Measurements from ENCODE around the gene GLMN. TPM values are rescaled to one million over a fixed set of nuclear protein-coding genes. Genes with fewer than 3 reads are reported as not detected.
"Not testable (repeated sequence)": the region's sequence is repeated elsewhere in the genome, so short reads cannot be mapped to it uniquely, and the experiment has no call there.

GLMN gene
- total RNA-seq, 1 donor from 2014 or later = 6.7 TPM

DNA sequence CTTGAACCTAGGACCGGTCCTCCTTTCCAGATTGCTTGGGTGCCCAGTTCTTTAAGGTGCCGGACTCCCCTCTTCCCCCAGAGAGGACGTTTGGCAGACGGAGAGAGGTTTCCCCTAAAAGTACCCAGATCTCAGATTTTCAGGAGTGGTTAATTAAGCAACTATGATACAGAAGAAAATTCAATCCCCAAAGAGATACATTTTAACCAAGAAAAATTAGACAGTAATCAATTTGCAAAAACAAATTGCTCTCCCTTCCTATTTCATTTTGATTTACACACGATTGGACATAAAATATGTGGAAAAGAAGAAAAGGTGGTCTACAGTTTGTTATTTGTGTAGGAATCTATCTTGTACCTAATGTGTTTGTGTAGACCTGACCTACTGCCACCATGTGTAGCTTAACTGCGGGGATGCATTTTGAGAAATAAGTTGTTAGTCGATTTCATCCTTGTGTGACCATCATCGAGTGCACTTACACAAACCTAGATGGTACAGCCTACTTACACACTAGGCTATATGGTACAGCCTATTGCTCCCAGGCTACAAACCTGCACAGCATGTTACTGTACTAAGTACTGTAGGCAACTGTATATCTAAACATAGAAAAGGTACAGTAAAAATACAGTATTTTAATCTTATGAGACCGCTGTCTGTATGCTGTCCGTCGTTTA, 827 bp upstream of the GLMN start:
- peak in 1 of 2 donors; percentile 3 for DNase-seq (ENCODE audit: low read depth in 2 of 2)

DNA sequence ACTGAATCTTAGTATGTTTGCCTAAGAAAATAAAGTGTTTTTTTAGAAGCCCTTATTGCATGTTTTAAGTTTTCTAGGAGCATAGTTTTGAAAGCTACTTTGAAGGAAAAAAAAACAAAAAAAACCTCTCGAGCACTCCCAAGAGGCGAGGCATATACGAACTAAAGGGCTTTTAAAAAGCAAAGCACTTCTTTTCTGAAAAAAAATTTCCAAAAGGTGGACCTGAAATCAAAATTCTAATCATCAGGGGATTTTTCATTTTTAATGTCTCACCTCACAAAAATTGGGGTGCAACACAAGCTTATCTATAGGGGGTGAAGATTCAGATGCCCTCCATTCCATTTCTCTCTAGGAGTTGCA, 594 bp downstream of the GLMN start:
- DNase-seq (ENCODE audit: low read depth in 2 of 2) = peak in 1 of 2 donors; percentile 3

DNA sequence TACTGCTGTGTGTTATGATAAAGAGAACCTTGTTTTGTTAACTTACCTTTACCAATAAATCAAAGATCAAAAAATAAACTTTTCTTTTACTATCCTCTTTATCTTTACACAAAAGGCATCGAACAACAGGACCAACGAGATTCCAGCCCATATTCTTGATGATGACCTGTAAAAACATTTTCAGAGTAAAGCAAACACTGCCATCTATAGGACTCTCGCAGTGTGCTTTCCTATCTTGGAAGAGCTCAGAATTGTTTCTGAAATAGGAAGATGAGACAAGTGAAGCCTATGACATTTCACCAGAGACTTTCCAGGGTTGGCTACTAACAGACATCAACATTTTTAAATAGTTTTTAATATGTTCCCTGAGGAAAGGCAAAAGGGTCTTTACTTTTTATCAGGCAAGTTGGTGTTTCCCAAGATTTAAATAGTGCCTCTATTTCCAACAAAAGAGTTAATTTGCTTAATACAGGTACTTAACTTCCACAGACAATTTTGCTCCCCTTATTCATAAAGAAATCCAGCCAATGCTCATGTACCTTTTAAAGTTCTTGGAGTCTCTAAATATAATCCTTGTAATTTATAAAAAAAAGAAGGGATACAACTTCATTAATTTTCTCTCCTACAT, 7.3 kb downstream of the GLMN start:
- peak; percentile 44 to 72 for DNase-seq (ENCODE audit: low read depth in 2 of 2)

DNA sequence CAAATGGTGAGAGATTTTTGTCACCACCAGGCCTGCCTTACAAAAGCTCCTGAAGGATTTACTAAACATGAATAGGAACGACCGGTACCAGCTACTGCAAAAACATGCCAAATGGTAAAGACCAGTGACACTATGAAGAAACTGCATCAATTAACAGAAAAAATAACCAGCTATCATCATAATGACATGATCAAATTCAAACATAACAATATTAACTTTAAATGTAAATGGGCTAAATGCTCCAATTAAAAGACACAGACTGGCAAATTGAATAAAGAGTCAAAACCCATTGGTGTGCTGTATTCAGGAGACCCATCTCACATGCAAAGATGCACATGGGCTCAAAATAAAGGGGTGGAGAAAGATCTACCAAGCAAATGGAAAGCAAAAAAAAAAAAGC, 17.4 kb downstream of the GLMN start:
- not testable (repeated sequence) for DNase-seq (ENCODE audit: low read depth in 2 of 2)

DNA sequence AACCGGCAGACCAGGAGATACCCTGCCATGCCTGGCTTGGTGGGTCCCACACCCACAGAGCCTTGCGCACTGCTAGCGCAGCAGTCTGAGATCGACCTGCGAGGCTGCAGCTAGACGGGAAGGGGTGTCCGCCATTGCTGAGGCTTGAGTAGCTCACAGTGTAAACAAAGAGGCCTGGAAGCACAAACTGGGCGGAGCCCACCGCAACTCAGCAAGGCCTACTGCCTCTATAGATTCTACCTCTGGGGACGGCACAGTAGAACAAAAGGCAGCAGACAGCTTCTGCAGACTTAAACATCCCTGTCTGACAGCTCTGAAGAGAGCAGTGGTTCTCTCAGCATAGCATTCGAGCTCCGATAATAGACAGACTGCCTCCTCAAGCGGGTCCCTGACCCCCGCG, 19.0 kb downstream of the GLMN start:
- not testable (repeated sequence) for DNase-seq (ENCODE audit: low read depth in 2 of 2)

DNA sequence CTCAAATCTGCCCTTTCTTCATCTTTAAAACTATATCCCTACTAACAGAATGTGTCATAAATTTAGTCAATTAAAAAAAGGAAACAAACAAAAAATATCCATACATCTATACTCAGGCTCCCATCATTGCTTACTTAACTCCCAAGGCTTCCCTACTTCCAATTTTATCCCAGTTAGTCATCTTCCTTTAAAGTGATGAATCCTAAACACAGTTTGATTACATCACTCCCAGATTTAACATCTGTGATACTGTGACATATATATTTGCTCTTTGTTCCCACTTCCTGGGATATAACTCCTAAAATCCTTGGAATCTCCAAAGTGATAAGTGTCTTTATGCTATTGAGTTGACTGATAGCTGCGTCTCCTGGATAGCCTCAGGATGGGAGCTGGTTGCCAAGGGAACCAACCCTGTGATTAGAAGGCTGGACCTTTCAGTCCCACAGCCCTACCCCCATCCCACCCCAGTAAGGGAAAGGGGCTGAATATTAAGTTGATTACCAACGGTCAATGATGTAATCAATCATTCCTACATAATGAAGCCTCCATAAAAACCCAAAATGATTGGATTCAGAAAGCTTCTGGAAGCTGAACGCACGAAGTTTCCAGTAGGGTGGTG, 21.6 kb downstream of the GLMN start:
- DNase-seq (ENCODE audit: low read depth in 2 of 2) = peak in 1 of 2 donors; percentile 38

DNA sequence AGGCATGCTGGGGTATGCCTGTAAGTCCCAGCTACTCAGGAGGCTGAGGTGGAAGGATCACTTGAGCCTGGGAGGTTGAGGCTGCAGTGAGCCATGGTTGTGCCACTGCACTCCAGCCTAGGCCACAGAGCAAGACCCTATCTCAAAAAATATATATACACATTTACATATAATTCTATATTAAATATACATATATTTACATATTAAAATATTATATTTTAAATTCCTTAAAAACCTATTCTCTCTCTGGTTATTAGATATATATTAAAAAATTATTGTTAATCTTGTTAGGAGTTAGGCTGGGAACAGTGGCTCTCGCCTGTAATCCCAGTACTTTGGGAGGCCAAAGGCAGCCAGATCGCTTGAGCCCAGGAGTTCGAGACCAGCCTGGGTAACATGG, 22.7 kb downstream of the GLMN start:
- DNase-seq (ENCODE audit: low read depth in 2 of 2) = no peak

DNA sequence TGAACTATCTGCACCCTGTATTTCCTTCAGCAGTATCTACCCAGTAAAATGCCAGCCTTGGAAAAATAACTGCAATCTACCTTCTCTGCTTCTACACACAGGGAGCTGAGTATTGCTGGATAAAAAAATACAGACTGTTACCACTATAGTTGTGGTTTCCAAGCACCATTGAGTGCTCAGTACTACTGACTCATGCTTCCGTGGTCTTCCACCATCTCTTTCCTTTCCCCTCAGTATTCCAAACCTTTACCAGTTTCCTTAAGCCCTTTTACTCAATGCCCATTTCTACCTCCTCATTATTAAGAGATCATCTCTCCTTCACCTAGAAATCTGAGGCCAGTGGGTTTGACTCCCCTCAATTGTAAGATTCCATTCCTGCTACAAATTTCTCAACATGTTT, 23.8 kb downstream of the GLMN start:
- peak in 1 of 2 donors; percentile 29 for DNase-seq (ENCODE audit: low read depth in 2 of 2)

DNA sequence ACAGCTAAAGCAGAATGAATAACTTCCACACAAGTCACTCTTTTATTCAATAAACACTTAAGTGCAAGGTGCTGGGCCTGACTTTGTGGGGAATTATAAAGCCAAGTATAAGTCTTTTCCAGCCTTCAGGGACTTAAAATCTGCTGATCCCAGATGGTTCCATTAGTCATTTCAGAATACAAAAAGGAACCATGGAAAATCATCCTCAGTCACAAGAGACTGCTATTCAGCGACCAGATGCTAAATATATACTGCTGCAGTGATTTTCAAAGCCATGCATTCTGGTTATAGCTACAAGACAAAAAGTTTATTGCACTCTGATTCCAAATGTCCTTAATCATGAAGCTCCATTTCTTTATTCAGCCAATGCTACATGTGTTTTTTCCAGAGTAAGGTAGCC, 25.7 kb downstream of the GLMN start:
- no peak for DNase-seq (ENCODE audit: low read depth in 2 of 2)

DNA sequence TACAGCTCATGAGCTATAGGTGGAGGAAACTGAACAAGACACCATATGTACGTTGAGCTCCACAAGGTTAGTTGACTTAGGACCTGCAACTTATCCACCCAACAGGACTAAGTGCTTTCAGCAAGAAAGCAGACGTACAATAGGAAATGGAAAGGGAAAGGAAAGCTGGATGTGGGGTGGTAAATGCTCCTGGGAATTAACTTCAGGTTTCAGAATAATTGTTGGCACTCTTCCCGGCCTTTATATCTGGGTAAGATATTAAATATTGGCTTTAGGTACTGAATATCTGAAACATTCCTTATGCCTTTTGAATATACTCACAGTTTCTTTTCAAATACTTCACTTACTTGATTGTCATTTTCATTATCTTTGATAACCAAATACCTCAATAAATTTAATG, 36.3 kb downstream of the GLMN start:
- DNase-seq (ENCODE audit: low read depth in 2 of 2) = no peak

DNA sequence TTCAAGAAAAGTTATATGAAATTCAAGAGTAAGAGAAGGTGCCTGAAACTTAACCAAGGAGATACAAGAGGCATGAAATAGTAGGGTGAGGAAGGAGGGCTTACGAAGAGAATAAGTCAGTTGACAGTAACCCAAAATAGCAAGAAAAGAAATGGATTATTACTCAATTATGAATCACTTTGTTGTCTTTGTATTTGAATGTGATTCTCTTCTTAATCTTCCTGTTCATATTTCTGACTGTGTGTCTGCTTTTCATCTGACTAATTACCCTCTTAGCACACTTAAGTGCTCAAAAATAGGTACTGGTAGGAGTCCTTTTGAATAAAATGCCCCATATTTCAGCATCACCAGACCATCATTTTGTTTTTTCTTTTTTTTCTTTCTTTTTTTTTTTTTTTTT, 39.4 kb downstream of the GLMN start:
- DNase-seq (ENCODE audit: low read depth in 2 of 2) = no peak

DNA sequence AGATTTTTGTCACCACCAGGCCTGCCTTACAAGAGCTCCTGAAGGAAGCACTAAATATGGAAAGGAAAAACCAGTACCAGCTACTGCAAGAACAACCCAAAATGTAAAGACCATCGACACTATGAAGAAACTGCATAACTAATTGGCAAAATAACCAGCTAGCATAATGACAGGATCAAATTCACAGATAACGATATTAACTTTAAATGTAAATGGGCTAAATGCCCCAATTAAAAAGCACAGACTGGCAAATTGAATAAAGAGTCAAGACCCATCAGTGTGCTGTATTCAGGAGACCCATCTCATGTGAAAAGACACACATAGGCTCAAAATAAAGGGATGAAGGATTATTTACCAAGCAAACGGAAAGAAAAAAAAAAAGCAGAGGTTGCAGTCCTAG, 44.1 kb downstream of the GLMN start:
- DNase-seq (ENCODE audit: low read depth in 2 of 2) = not testable (repeated sequence)

DNA sequence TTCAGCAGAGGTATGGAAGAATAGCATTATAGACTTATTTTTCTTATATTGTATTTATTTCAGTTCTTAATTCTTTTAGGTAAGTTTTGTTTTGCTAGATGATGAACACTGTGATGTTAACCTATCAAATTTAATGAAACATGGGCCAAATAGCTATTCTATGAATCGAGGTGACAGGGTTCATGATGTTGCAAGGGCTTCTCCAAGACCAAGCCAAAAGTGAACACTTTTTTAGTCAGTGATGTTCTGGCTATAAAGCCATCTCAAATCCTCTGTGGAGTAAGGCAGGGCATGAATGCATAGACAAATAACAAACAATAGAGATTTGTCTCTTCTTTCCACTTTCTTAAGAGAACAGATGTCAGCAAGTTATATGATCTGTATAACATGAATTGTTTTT, 54.4 kb downstream of the GLMN start:
- DNase-seq (ENCODE audit: low read depth in 2 of 2) = no peak

DNA sequence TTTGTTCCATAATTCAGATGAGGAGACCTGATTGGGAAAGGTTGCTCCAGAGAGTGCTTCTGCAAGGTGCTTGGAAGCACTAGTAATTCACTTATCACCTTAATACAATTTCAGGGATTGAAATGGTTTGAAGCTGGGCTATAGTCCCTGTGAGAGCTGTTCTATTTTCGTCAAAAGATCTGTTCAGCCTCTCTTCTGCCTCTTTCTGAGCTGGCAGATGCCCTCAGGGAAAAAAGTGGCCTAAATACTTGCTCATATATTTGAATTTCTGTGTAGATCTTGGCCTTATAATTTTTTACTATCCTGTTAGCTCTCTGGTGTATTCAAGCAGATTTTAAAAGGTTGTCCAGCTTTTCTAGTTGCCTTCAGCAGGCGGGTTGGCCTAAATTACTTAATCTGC, 58.8 kb downstream of the GLMN start:
- no peak for DNase-seq (ENCODE audit: low read depth in 2 of 2)

DNA sequence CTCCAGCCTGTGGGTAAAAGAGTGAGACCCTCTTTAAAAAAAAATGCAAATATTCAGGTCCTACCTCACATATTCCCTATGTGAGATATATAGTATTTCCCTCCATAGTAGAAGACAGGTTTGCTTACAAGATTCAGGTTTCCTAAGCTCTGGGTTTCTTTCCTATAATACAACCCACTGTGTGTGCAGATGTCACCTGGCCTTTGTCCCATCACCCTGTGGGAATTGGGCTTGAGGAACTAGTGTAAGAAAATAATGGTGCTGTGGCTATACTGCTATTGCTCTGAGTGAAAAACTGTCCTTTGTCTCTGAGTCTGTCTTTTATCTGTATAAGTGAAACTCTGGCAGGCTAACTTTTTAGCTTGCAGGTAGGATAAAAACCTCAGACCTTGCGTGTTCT, 68.1 kb downstream of the GLMN start:
- no peak for DNase-seq (ENCODE audit: low read depth in 2 of 2)

DNA sequence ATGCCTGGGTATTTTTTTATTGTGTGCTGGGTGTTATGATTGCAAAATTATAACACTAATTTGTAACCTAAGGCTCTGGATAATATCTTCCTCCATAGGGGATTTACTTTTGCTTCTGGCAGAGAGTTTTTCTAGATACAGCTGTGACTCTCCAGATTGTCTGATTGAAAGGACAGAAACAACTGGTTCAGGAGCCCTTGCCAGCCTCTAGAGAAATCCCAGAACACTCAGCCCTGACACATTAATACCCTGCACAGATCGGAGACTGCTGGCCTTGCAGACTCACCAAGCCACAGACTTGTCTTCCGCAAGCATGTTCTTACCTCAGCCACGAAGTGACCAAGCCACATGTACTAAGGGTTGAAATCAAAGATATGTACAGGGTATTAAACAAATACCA, 70.4 kb downstream of the GLMN start:
- no peak for DNase-seq (ENCODE audit: low read depth in 2 of 2)

DNA sequence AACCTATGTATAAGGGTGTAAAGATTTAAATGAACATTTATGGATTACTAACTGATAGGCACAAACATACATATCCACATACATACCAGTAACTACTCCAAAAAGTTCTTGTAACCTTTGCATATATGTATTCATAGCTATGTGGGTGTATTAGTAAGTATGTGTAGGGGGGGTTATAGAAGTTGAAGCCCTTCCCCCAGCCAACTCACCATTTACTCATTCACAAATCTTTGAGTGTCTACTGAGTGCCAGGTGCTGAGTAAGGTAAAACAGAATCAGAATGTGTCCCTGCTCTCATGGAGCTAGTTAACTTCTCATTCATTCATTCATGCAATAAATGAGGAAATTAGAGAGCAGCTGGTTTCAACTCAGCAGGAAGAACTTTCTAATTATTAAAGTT, 79.8 kb downstream of the GLMN start:
- DNase-seq (ENCODE audit: low read depth in 2 of 2) = no peak

DNA sequence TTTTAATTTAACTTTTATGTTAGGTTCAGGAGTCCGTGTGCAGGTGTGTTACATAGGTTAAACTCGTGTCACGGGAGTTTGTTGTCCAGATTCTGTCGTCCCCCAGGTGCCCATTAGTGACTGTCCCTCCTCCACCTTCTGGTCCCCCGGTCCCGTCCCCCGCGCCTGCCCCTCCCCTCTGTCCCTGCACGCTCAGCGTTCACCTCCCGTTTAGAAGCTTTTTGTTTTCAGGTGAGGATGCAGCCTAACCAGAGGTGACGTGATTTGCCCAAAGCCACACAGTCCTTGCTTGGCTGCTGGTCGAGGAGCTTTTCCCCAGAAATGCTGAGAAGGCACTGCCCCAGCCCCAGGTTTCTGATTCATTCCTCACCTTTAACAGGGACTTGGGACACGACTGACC, 80.2 kb downstream of the GLMN start:
- DNase-seq (ENCODE audit: low read depth in 2 of 2) = no peak

DNA sequence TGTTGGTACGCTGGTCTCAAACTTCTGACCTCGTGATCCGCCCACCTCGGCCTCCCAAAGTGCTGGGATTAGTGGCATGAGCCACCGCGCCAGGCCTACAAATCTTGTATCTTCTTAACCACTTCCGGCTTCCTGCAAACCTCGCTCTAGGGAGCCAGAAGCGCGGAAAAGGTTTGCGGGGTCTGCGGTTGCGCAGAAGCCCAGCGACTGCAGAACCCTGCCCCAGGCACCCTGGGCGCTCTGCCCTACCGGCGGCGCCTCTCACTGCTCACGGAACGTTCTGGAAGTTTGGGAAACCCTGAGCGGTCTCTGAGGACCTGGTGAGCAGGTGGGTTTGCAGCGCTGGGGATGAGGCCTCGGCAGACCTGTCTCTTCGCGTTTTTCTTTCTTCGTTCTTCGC, 81.1 kb downstream of the GLMN start, which contains the start of gene C1orf146:
TSS of gene C1orf146 (plus strand) at position 195 of the 400 bp plus-strand sequence. CDS start 13,506 bp downstream, outside the sequence.
- no peak for DNase-seq (ENCODE audit: low read depth in 2 of 2)

DNA sequence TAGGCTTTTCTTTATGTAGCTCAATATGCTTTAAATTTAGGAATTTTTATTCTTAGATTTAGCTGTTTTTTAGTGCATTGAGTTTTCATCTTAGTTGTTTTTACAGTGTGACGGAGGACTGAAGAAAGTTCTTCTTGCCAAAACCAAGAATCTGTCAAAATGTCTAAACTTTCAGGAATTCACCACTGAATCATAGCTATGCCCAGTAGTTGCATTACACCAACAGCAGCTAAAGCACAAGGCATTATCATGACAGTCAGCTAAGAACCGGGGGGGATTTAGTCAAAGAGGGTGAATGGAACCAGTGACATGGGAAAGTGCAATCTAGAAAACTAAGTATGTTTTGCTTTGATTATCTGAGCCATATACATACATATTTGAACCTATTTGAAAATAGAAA, 87.6 kb downstream of the GLMN start:
- no peak for DNase-seq (ENCODE audit: low read depth in 2 of 2)

DNA sequence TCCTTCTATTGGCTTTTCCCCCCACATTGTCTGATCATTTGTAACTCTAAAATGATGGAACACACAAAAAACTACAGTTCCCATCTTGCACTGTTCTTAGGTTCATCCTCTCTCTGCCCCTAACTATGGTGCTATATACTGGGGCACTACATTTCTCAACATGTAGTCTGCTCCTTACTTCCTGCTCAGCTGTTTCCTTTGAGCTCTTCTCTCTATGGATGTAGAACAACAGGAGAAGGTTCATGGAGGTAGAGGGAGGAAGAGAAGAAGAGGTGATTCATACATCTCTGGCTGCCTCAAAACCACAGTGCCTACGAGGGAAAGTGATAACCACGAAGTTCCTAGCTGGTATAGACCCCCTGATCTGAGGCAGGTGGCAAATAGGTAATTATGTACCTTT, 88.1 kb downstream of the GLMN start:
- DNase-seq (ENCODE audit: low read depth in 2 of 2) = no peak

DNA sequence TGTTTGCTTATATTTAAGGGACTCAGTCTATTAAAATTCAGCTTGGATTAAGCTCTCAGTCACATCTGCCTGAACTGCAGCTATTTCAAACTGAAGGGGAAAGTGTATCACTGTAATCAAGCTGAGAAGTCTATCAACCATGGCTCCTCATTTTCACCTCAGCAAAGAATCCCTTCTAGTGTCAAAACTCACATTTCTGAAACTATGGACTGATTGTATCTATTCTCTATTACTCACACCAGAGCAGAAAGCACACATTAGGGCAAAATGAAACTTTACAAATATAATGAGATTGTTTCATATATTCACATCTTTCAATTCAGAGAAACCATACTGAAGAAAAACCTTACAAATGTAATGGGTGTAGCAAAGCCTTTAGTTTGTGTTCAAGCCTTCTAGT, 95.7 kb downstream of the GLMN start:
- no peak for DNase-seq (ENCODE audit: low read depth in 2 of 2)

DNA sequence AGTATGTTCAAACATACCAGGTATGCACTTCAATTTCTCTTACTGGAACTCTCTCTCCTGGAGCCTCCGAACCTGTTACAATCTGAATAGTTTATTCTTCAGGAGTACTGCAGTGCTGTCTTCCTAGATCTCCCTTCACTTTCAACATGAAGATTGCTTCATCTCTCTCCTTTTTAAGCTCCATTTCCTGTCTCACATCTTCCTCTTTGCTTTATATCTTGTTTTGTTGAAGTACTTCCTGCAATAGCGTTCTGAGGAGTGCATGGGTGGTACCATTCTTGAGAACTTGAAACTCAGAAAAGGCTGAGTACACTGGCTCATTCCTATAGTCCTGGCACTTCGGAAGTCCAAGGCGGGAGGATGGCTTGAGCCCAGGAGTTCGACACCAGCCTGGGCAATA, 96.8 kb downstream of the GLMN start:
- DNase-seq (ENCODE audit: low read depth in 2 of 2) = no peak

All from dermis microvascular lymphatic vessel endothelial cell (primary cell).